Measurements from ENCODE around the gene PLD1.

GRCh38 chr3:171677706-171678105, 132.6 kb downstream of the PLD1 start:
- no peak for TF ChIP-seq GATA3 (IDR thresholded peaks at IDR 0.05; ENCODE audit: low read depth, low read length)
- no peak for TF ChIP-seq GATA2 (IDR thresholded peaks at IDR 0.05; ENCODE audit: low read depth, low read length)
